ENCODE measurements around the gene IKZF3.
"Not testable (repeated sequence)": the region's sequence is repeated elsewhere in the genome, so short reads cannot be mapped to it uniquely, and the experiment has no call there.

The IKZF3 gene

DNA sequence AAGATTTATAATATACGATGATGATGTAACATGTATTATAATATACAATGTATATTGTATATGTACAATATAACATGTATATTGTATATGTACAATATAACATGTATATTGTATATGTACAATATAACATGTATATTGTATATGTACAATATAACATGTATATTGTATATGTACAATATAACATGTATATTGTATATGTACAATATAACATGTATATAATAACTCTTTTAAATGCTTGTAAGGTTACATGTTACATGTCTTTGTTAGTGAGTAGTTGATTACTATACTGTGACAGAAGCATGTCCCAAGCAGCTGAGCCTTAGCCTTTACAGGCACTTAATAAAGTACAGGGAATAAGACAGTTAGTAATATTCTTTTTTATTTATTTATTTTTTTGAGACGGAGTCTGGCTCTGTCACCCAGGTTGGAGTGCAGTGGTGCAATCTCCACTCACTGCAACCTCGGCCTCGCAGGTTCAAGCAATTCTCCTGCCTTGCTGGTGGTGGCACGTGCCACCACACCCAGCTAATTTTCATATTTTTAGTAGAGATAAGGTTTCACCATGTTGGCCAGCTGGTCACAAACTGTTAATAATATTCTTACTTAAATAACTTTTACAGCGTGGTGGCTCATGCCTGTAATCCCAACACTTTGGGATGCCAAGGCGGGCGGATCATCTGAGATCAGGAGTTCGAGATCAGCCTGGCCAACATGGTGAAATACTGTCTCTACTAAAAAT is 8.0 kb downstream of the IKZF3 start:
- not testable (repeated sequence) for DNase-seq

DNA sequence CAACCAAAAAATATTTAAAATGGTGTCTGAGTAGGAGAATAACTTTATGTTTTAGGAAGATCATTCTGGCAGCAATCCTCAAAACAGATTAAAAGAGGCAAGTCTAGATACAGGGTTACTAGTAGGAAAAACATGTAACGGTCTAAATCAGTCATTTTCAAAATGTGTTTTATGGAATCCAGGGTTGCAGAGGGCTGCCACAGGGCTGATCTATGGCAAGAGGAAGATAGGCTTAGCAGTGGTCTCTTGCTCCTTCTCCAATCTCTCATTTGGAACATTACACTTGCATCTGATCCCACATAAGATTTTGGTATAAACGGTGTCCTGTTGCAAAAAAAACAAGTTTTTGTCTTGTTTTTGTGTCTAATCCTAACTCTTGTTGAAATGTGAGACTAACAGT is 9.2 kb downstream of the IKZF3 start:
- no peak for DNase-seq

DNA sequence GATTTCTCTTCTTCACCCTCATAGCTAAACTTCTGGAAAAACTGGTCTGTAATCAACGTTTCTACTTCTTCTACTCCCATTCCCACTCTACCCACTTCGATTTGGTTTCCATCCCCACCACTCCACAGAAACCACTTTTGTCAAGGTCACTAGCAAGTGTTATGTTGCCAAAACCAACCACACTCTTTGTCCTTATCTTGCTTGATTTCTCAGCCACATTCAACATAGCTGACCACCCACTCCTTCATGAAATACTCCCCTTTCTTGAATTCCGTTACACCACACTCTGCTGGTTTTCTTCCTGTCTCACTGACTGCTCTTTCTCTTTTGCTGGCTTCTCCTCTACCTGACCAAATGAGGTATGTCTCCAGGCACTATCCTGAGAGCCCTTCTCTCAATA is 11.9 kb downstream of the IKZF3 start:
- DNase-seq: no peak

DNA sequence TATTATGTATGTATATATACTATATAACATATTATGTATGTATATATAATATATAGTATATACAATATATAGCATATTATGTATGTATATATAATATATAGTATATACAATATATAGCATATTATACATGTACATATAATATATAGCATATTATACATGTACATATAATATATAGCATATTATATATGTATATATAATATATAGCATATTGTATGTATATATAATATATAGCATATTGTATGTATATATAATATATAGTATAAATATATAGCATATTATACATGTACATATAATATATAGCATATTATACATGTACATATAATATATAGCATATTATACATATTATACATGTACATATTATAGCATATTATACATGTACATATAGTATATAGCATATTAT is 13.9 kb downstream of the IKZF3 start:
- DNase-seq: not testable (repeated sequence)

DNA sequence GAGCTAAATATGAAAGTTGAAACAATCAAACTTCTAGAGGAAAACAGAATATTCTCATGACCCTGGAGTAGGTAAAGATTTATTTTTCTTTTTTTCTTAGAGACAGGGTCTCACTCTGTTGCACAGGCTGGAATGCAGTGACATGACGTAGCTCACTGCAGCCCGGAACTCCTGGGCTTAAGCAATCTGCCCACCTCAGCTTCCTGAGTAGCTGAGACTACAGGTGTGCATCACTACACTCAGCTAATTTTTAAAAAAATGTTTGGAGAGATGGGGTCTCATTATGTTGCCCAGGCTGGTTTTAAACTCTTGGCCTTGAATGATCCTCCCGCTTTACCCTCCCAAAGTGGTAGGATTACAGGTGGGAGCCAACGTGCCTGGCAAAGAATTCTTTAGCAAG is 15.5 kb downstream of the IKZF3 start:
- DNase-seq: no peak

DNA sequence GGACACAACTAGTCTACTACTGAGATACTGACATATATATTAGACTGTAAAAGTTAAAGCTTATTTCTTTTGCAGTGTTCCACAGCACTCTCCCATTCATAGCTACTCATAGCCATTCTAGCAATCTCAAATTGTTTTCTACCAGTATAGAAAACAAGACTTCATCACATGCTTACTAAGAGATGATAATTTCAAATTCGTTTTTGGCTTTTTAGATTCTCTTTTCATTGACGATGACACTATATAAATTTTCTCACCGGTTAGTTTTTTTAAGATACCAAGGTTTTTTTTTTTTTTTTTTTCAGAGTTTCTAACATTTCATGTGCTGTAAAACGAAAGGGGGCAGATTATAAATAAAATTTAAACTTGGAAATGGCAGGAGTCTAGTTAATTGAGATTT is 17.9 kb downstream of the IKZF3 start:
- no peak for DNase-seq

DNA sequence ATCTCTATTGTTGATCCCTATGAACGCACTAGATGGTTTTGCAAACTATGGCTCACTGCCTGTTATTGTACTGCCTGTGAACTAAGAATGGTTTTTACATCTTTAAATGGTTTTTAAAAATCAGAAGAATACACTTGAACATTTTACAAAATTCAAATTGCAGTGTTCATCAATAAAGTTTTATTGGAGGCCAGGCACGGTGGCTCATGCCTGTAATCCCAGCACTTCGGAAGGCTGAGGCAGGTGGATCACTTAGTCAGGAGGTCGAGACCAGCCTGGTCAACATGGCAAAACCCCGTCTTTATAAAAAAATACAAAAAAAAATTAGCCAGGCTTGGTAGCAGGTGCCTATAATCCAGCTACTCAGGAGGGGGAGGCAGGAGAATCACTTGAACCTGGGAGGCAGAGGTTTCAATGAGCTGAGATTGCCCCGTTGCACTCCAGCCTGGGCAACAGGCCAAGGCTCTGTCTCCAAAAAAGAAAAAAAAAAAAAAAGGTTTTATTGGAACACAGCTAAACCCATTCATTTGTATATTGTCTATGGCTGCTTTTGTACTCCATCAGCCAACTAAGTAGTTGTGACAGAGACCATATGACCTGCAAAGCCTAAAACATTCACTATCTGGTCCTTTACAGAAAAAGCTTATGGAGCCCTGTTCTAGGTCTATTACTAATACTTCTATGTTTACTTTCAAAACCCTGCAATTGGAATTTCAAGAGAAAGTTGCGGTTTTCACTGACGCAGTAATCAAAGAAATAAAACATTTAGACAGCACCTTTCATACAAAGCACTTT is 18.9 kb downstream of the IKZF3 start:
- DNase-seq: no peak

DNA sequence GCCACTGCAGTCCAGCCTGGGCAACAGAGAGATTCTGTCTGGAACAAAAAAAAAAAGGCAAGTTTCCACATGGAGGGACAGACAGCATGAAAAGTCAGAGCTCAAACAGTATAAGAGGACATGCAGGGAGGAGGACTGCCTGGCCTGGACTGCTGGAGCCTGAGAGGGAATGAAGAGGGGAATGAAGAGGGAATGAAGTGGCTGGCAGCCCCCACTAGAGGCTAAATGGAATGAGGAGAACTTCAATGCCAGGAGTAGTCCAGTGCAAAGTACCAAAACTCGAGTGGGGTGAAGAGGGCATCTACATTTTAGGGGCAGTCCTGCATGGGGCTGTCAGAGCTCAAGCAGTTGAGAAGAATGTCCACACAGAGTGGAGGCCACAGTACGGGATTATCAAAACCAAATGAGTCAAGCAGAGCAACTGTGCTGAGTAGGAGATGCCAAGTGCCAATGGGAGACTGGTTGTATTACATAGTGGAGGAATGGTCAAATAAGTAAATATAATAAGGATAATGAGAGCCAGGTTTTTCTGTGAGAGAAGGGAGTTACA is 22.9 kb downstream of the IKZF3 start:
- no peak for DNase-seq

DNA sequence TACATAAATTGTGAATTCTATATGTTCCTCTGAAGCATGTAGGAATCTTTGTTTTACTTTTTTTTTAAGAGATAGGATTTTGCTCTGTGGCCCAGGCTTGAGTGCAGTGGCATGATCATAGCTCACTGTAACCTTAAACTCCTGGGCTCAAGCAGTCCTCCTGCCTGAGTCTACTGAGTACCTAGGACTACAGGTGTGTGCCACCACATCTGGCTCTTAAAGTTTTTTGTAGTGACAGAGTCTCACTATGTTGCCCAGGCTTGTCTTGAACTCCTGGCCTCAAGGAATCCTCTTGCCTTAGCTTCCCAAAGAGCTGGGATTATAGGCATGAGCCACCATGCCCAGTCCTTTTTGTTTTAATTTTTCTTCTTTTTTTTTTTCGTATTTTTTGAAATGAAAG is 25.3 kb downstream of the IKZF3 start:
- DNase-seq: no peak

DNA sequence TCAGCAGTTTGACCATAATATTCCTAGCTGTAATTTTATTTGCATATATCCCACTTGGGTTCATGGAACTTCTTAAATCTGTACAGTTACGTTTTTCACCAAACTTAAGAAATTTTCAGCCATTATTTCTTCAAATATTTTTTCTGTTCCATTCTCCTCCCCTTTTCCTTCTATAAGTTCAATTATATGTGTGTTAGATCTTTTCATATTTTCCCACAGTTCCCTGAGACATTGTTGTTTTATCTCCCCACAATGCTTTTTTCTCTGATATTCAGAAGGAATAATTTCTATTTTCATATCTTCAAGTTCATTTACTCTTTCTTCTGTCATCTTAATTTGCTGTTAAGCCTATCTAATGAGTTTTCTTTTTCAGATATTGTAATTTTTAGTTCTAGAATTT is 26.1 kb downstream of the IKZF3 start:
- no peak for DNase-seq

DNA sequence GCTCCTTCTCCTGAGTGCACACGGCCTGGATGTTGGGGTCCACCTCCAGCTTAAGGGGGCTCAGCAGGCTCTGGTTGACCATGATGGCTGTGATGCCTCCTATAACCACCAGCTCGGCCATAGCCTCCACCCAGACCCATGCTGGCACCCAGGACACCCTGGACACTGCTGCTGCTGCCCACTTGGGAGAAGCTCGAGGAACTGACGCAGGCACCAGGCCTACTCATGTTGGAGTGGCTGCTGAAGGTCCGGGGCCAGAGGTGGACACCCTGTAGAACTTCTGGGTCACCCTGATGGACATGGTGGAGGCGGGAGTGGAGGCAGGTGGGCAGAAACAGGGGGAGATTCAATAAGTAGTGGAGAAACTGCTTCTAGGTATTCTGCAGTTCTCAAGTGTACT is 28.0 kb downstream of the IKZF3 start:
- DNase-seq: no peak

DNA sequence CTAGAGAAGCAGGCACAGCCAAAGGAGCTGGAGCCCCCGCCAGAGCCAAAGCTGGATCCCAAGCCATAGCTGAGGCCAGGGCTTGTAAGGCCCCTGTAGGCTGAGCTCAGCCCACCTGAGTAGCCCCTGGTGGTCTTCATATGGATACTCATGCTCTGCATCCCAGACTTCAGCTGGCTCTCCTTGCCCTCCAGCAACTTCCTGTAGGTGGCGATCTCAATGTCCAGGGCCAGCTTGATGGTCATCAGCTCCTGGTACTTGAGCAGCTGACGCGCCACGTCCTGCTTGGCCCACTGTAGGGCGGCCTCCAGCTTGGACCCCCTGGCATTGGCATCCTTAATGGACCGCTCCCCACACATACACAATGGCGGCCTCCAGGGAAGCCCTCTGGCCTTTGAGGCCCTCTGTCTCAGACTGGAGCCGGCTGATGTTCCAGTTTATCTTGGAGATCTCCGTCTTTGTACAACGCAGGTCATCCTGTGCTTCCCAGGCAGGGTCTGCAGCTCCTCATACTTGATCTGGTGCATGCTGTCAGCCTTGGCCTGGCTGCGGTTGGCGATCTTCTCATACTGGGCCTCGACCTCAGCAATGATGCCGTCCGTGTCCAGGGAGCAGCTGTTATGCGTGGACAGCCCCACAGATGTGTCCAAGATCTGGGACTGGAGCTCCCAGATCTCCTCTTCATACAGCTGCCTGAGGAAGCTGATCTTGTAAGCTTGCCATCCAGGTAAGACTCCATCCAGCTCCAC is 28.9 kb downstream of the IKZF3 start:
- DNase-seq: no peak

DNA sequence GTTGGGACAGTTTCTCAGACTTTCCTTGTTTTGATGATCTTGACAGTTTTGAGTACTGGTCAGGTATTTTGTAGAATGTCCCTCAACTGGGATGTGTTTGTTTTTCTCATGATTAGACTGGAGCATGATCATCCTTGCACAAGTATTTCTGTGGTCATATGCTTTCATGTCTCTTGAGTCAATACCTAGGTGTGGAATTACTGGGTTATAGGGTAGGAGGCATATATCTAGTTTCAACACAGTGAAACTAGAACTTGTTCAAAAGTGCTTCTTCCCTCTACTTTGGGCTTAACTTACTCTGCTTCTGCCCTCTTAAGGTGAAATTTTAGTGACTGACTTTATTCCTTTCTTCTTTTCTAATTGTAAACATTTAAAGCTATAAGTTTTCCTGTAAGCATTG is 30.1 kb downstream of the IKZF3 start:
- DNase-seq: no peak

DNA sequence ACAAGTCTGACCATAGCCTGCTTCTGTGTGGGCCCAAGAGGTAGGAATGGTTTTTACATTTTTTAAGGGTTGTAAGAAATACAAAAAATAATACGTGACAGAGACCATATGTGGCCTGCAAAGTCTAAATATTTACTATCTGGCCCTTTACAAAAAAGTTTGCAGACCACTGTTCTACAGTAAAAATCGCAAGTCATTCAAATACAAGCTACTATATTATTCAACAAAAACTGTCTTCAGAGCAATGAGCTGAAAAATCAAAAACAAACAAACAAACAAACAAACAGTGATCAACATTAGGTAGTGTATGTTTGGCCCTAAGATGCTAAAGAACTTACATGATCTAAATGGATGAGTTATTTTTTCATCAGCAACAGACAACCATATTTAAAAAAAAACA is 32.5 kb downstream of the IKZF3 start:
- no peak for DNase-seq

DNA sequence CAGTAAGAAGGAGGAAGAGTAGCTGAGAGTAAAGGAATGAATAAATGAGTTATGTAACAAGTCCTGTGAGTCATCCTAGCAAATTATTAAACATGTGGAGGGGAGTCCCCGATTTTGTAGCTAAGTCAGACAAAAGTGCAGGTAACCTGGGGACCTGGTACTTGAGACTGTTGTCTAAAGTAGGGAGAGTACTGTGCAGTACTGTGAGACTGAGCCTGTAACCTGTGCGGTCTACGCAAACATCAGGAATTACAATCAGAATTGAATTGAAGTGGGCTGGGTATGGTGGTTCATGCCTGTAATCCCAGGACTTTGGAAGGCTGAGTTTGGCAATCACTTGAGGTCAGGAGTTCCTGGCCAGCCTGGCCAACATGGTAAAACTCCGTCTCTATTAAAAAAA is 35.7 kb downstream of the IKZF3 start:
- no peak for DNase-seq

DNA sequence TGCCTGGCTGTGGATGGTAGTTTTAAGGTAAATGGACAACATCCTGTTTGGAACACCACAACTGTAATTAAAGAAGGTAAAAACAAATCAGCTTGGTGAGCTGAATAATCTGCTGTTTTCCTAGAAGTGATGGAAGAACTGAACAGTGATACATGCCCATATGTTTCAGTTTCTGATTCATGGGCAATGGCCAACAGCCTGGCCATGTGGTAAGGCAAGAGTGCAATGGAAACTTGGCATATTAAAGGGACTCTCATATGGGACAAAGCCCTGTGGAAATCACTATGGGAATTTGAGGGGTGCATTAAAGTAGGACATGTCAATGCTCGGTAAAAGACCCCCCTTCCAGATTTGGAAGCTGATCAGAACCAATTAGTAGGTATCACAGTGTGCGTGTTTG is 37.8 kb downstream of the IKZF3 start:
- DNase-seq: no peak

DNA sequence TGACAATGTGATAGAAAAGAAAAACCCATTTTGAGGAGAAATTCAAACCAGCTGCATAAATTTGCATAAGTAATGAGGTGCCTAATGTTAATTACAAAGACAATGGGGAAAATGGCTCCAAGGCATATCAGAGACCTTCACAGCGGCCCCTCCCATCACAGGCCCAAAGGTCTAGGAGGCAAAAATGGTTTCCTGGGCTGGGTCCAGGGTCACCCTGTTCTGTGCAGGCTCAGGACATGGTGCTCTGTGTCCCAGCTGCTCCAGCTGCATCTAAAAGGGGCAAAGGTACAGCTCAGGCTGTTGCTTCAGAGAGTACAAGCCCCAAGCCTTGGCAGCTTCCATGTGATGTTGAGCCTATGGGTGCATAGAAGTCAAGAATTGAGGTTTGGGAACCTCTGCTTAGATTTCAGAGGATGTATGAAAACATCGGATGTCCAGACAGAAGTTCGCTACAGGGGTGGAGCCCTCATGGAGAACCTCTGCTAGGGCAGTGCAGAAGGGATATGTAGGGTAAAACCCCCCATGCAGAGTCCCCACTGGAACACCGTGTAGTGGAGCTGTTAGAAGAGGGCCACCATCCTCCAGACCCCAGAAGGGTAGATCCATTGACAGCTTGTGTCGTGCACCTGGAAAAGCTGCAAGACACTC is 40.6 kb downstream of the IKZF3 start:
- DNase-seq: no peak

DNA sequence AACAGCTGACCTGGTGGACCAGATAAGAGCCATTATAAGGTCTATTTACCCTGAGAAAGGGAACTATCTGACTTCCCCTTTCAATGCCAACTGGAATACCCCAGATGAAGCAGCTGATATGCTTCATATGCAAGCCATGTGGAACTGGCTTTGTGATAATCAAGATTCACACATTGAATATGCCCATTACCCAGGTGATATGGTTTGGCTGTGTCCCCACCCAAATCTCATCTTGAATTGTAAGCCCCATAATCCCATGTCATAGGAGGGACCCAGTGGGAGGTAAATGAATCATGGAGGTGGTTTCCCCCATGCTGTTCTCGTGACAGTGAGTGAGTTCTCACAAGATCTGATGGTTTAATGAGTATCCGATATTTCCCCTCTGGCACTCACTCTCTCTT is 42.1 kb downstream of the IKZF3 start:
- no peak for DNase-seq

DNA sequence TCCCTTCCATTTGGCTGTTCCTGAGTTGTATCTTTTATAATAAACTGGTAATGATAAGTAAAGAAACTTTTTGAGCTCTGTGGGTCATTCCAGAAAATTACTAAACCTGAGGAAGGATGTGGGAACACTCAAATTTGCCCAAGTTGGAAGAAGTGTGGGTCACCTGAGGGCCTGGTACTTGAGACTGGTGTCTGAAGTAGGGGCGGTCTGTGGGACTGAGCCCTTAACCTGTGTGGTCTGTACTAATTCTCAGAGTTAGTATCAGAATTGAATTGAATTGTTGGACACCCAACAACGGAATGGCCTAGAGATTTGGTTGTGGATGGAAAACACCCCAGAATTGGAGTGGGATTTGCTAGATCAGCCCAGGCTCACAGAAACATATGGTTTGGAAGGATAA is 43.1 kb downstream of the IKZF3 start:
- no peak for DNase-seq

DNA sequence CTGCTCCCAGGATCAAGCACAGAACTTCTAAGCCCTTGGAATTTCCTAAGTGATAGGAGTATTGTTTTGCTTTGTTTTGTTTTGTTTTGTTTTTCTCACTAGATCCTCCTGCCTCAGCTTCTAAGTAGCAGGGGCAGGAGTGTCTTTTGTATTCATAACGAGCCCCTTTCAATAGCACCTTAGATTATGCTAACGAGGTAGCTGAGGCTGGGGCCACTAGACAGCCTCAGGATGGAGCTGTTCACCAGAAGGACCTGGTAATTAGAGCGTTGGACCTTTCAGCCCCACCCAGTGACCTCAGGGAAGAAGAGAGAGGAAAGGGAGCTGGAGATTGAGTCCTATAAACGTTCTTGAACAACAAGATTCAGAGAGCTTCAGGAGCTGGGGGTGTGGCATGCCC is 43.6 kb downstream of the IKZF3 start:
- DNase-seq: no peak

DNA sequence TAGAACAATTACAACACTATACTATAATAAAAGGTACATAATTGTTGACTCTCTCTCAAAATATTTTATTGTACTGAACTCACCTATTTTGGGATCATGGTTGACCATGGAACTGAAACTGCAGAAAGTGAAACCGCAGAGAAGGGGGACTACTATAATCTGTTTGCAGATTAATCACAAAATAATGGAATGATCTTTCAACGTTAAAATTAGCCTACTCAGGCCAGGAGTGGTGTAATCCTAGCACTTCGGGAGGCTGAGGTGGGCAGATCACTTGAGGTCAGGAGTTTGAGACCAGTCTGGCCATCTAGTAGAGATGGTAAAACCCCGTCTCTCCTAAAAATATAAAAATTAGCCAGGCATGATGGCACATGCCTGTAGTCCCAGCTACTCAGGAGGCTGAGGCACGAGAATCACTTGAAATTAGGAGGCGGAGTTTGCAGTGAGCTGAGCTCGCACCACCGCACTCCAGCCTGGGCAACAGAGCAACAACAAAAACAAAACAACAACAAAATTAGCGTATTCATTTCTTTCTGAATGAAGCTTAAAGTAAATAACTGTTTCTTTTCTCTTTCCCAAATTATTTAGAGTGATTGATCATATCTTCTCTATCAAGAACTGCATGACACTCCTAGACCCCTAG is 45.6 kb downstream of the IKZF3 start:
- no peak for DNase-seq

DNA sequence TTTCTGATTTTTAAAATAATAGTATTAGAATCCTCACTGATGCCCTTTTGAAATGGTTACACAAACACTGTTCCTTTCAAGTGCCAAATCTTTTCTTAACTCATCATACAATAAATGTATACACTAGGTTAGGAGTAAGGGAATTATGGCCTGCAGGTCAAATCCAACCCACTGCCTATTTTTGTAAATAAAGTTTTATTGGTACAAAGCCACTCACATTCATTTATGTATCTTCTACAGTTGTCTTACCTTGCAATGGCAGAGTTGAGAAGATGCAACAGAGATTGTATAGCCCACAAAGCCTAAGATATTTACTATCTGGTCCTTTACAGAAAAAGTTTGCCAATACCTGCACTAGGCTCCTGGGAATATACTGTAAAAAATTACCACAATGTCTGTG is 47.8 kb downstream of the IKZF3 start:
- DNase-seq: no peak

DNA sequence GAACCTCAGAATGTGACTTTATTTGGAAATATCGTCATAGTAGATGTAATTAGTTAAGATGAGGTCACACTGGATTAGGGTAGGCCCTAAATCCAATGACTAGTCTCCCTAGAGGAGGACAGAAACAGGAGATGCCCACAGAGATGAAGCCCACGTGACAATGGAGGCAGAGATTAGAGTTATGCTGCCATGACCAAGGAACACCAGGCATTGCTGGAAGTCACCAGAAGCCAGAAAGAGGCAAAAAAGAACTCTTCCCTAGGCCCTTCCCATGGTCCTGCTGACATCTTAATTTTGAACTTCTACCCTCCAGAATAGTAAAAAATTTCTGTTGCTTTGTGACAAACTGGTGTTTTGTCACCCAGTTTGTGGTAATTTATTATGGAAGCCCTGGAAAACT is 49.6 kb downstream of the IKZF3 start:
- DNase-seq: no peak
